DND-41 (cell line): Measurements from ENCODE around the gene DLG2.

Experiments
- EZH2 ChIP-seq: IDR thresholded peaks from 3 replicates; pipeline ENCODE4 v1.6.1; 2012; ENCODE audit warnings: borderline replicate concordance, low read depth, mild to moderate bottlenecking, moderate library complexity, low read length, inconsistent platforms; ENCODE audit not compliant: severe bottlenecking
- TF ChIP-seq, protein P1 (sequence below): IDR thresholded peaks from 2 replicates; pipeline ENCODE4 v1.5.1; 2012; ENCODE audit warnings: borderline replicate concordance, low read length, moderate library complexity, mild to moderate bottlenecking; ENCODE audit not compliant: poor library complexity, severe bottlenecking; ENCODE audit errors: extremely low read depth

- TF ChIP-seq, protein P1, sequence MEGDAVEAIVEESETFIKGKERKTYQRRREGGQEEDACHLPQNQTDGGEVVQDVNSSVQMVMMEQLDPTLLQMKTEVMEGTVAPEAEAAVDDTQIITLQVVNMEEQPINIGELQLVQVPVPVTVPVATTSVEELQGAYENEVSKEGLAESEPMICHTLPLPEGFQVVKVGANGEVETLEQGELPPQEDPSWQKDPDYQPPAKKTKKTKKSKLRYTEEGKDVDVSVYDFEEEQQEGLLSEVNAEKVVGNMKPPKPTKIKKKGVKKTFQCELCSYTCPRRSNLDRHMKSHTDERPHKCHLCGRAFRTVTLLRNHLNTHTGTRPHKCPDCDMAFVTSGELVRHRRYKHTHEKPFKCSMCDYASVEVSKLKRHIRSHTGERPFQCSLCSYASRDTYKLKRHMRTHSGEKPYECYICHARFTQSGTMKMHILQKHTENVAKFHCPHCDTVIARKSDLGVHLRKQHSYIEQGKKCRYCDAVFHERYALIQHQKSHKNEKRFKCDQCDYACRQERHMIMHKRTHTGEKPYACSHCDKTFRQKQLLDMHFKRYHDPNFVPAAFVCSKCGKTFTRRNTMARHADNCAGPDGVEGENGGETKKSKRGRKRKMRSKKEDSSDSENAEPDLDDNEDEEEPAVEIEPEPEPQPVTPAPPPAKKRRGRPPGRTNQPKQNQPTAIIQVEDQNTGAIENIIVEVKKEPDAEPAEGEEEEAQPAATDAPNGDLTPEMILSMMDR: no peak
- TF ChIP-seq EZH2: no peak
Measured at GRCh38 chr11:85530634-85531033, 96.5 kb downstream of the DLG2 start.
